Gastroesophageal sphincter (tissue), 4 donors: ENCODE data around the gene DDI2. TPM values are rescaled to one million over a fixed set of nuclear protein-coding genes. Genes with fewer than 3 reads are reported as not detected.

Source experiments
- ATAC-seq: fragments of 150-250 bp; one replicate; pipeline ENCODE4 v1.9.1; 2016; ENCODE audit warnings: mild to moderate bottlenecking, moderate library complexity
- H3K27ac ChIP-seq, 4 donors: fragments of 200-600 bp; sonication (generic) in 3 of 4; 1 replicate in 3 of 4; 2 replicates in 1 of 4; pipeline ENCODE4 v1.5.1; 2016 to 2019
- H3K27me3 ChIP-seq: fragments of 200-600 bp; sonication (generic); one replicate; pipeline ENCODE4 v1.5.1; 2019
- H3K36me3 ChIP-seq, 2 donors: fragments of 200-600 bp; sonication (generic); one replicate each; pipeline ENCODE4 v1.5.1; 2019; ENCODE audit warnings: control low read depth in 1 of 2
- H3K4me1 ChIP-seq, 3 donors: fragments of 200-600 bp; sonication (generic); 1 replicate in 2 of 3; 2 replicates in 1 of 3; pipeline ENCODE4 v1.5.1; 2016 to 2019; ENCODE audit warnings: control low read depth in 2 of 3
- H3K4me3 ChIP-seq, 2 donors: fragments of 200-600 bp; sonication (generic); one replicate each; pipeline ENCODE4 v1.5.1; 2019; ENCODE audit warnings: mild to moderate bottlenecking in 1 of 2, moderate library complexity in 1 of 2
- H3K9me3 ChIP-seq, 3 donors: fragments of 200-600 bp; sonication (generic); one replicate each; pipeline ENCODE4 v1.5.1; 2017 to 2019; ENCODE audit warnings: control low read depth in 2 of 3
- CTCF ChIP-seq, 4 experiments: fragments of 200-600 bp in 2 of 4; fragments of 450-650 bp in 2 of 4; sonication (generic) in 1 of 4; IDR thresholded peaks; one replicate each; pipeline ENCODE4 v1.5.1; 2017 to 2019; ENCODE audit warnings: antibody characterized with exemption in 4 of 4, mild to moderate bottlenecking in 2 of 4, moderate library complexity in 2 of 4
- EP300 ChIP-seq: sonication (generic); formaldehyde crosslinking; IDR thresholded peaks from one replicate; pipeline ENCODE4 v1.6.1; 2017; ENCODE audit warnings: antibody characterized with exemption, mild to moderate bottlenecking
- POLR2A ChIP-seq, 2 donors: fragments of 450-650 bp; IDR thresholded peaks; one replicate each; pipeline ENCODE4 v1.6.1; 2017; ENCODE audit warnings: antibody characterized with exemption in 2 of 2, mild to moderate bottlenecking in 2 of 2, moderate library complexity in 1 of 2
- POLR2AphosphoS5 ChIP-seq: sonication (generic); formaldehyde crosslinking; IDR thresholded peaks from one replicate; pipeline ENCODE4 v1.6.1; 2017; ENCODE audit warnings: antibody characterized with exemption
- WGBS, 2 donors: methylation state at CpG; one replicate each; pipeline ENCODE4 v1.1.5; 2018; ENCODE audit warnings: low coverage in 1 of 2; 5-methylcytosine and 5-hydroxymethylcytosine counted together
- total RNA-seq, 4 donors: library from RNA; depleted of rRNA; stranded (reverse); fragments of >200 nt; gene quantifications; one replicate each; pipeline ENCODE4 v1.1.0, GENCODE V29; 2016

Gene DDI2
- total RNA-seq, 4 donors from 2014 or later, result 14.3 to 37.2 (median 16.5) TPM

- Histone ChIP-seq H3K9me3 (no peaks in the 10 kb centered on the region), H3K36me3 (peaks cover 0 to 5% of the 10 kb centered on the region in 2 donors), H3K27me3 (no peaks in the 10 kb centered on the region), H3K4me1 (no peaks in the 10 kb centered on the region), H3K27ac (no peak overlapping the region), H3K4me3 (no peak overlapping the region)
- ATAC-seq, result no peak
- TF ChIP-seq EP300, result no peak
- TF ChIP-seq CTCF (IDR thresholded peaks at IDR 0.05), result no peak
- no peak for TF ChIP-seq POLR2A (IDR thresholded peaks at IDR 0.05)
- no peak for TF ChIP-seq POLR2AphosphoS5
- 90% methylated on average over 9 of the region's 10 CpGs; no CpG with 5 or more reads in 1 of the 2 donors for WGBS, 2 donors
Observed at GRCh38 chr1:15669074-15669473, 51.8 kb downstream of the DDI2 start.

- Histone ChIP-seq H3K4me1 (no peaks in the 10 kb centered on the region), H3K27me3 (no peaks in the 10 kb centered on the region), H3K27ac (no peak overlapping the region), H3K36me3 (peaks cover 0 to under 1% of the 10 kb centered on the region in 2 donors), H3K4me3 (no peak overlapping the region), H3K9me3 (no peaks in the 10 kb centered on the region)
- 61 to 75% methylated on average over 2 of the region's 4 CpGs for WGBS, 2 donors
- ATAC-seq, result no peak
- TF ChIP-seq POLR2AphosphoS5 (no peak), EP300 (no peak), CTCF (IDR thresholded peaks at IDR 0.05) (no peak), POLR2A (IDR thresholded peaks at IDR 0.05) (no peak)
Observed at GRCh38 chr1:15669864-15670263, 52.6 kb downstream of the DDI2 start.

GRCh38 chr1:15671430-15671829 is 54.2 kb downstream of the DDI2 start:
- no peaks in the 10 kb centered on the region for H3K27me3 ChIP-seq
- H3K9me3 ChIP-seq, result no peaks in the 10 kb centered on the region
- H3K27ac ChIP-seq, result no peak overlapping the region
- WGBS, 2 donors, result 100% methylated on average over 2 of the region's 2 CpGs
- no peak overlapping the region for H3K4me3 ChIP-seq
- TF ChIP-seq CTCF (IDR thresholded peaks at IDR 0.05), result no peak
- TF ChIP-seq POLR2A (IDR thresholded peaks at IDR 0.05), result no peak
- TF ChIP-seq EP300, result no peak
- TF ChIP-seq POLR2AphosphoS5, result no peak
- no peak for ATAC-seq
- H3K4me1 ChIP-seq, result no peaks in the 10 kb centered on the region
- no peaks in the 10 kb centered on the region for H3K36me3 ChIP-seq

- Histone ChIP-seq H3K36me3 (no peaks in the 10 kb centered on the region), H3K27me3 (no peaks in the 10 kb centered on the region), H3K4me1 (no peaks in the 10 kb centered on the region), H3K9me3 (no peaks in the 10 kb centered on the region), H3K27ac (no peak overlapping the region), H3K4me3 (no peak overlapping the region)
- ATAC-seq, result no peak
- TF ChIP-seq CTCF (IDR thresholded peaks at IDR 0.05) (no peak), POLR2AphosphoS5 (no peak), POLR2A (IDR thresholded peaks at IDR 0.05) (no peak), EP300 (no peak)
- 70 to 75% methylated on average over 10 of the region's 12 CpGs for WGBS, 2 donors
Observed at GRCh38 chr1:15674386-15675159, 57.3 kb downstream of the DDI2 start.

- no peaks in the 10 kb centered on the region for H3K27me3 ChIP-seq
- H3K36me3 ChIP-seq, result no peaks in the 10 kb centered on the region
- no peaks in the 10 kb centered on the region for H3K9me3 ChIP-seq
- H3K4me3 ChIP-seq, result no peak overlapping the region
- no peak overlapping the region for H3K27ac ChIP-seq
- H3K4me1 ChIP-seq, result no peaks in the 10 kb centered on the region
- TF ChIP-seq EP300 (no peak), CTCF (IDR thresholded peaks at IDR 0.05) (no peak), POLR2A (IDR thresholded peaks at IDR 0.05) (no peak)
- no peak for ATAC-seq
- WGBS, 2 donors, result 56 to 67% methylated on average over 2 of the region's 2 CpGs
Observed at GRCh38 chr1:15676010-15676409, 58.8 kb downstream of the DDI2 start.
